BE2C (cell line): ENCODE data around the gene FAM151A.

Experiments used
- DNase-seq: peaks from one replicate; pipeline ENCODE4 v3.0.0-alpha.2; 2020
- H3K27me3 ChIP-seq: fragments of 250-450 bp; sonication (Bioruptor Pico); 2 replicates; pipeline ENCODE4 v1.5.1; 2020; ENCODE audit warnings: mild to moderate bottlenecking
- H3K36me3 ChIP-seq: fragments of 250-450 bp; sonication (Bioruptor Pico); 2 replicates; pipeline ENCODE4 v1.5.1; 2020; ENCODE audit warnings: mild to moderate bottlenecking
- H3K4me1 ChIP-seq: fragments of 250-450 bp; sonication (Bioruptor Pico); 2 replicates; pipeline ENCODE4 v1.5.1; 2020
- H3K4me3 ChIP-seq: 2 replicates; pipeline ENCODE4 v1.5.1; 2011; ENCODE audit warnings: low read depth, low read length
- H3K9me3 ChIP-seq: fragments of 250-450 bp; sonication (Bioruptor Pico); 2 replicates; pipeline ENCODE4 v1.5.1; 2020
- CTCF ChIP-seq: IDR thresholded peaks from 2 replicates; pipeline ENCODE4 v1.5.1; 2012; ENCODE audit warnings: mild to moderate bottlenecking, low read depth, low read length

Gene FAM151A

GRCh38 chr1:54600947-54601721 lies 22.2 kb downstream of the FAM151A start:
- no peaks in the 10 kb centered on the region for H3K27me3 ChIP-seq
- no peak for TF ChIP-seq CTCF
- no peaks in the 10 kb centered on the region for H3K4me1 ChIP-seq
- no peaks in the 10 kb centered on the region for H3K36me3 ChIP-seq
- H3K9me3 ChIP-seq, result no peaks in the 10 kb centered on the region
- DNase-seq, result no peak
- H3K4me3 ChIP-seq, result no peak overlapping the region

- no peak for DNase-seq
- H3K4me1 ChIP-seq, result no peaks in the 10 kb centered on the region
- TF ChIP-seq CTCF, result no peak
- no peaks in the 10 kb centered on the region for H3K36me3 ChIP-seq
- H3K4me3 ChIP-seq, result no peak overlapping the region
- H3K27me3 ChIP-seq, result no peaks in the 10 kb centered on the region
- no peaks in the 10 kb centered on the region for H3K9me3 ChIP-seq
Observed at GRCh38 chr1:54599211-54599823, 24.0 kb downstream of the FAM151A start.

GRCh38 chr1:54597455-54598030 lies 25.8 kb downstream of the FAM151A start:
- no peaks in the 10 kb centered on the region for H3K36me3 ChIP-seq
- H3K4me1 ChIP-seq, result no peaks in the 10 kb centered on the region
- no peaks in the 10 kb centered on the region for H3K27me3 ChIP-seq
- H3K4me3 ChIP-seq, result no peak overlapping the region
- TF ChIP-seq CTCF, result no peak
- no peaks in the 10 kb centered on the region for H3K9me3 ChIP-seq
- DNase-seq, result no peak

GRCh38 chr1:54596756-54597155 lies 26.6 kb downstream of the FAM151A start:
- Histone ChIP-seq H3K27me3 (no peaks in the 10 kb centered on the region), H3K4me1 (no peaks in the 10 kb centered on the region), H3K36me3 (no peaks in the 10 kb centered on the region), H3K9me3 (no peaks in the 10 kb centered on the region), H3K4me3 (no peak overlapping the region)
- no peak for TF ChIP-seq CTCF
- DNase-seq, result no peak

GRCh38 chr1:54595956-54596498 lies 27.3 kb downstream of the FAM151A start:
- no peaks in the 10 kb centered on the region for H3K36me3 ChIP-seq
- no peak for TF ChIP-seq CTCF
- no peaks in the 10 kb centered on the region for H3K9me3 ChIP-seq
- no peak overlapping the region for H3K4me3 ChIP-seq
- no peak for DNase-seq
- H3K4me1 ChIP-seq, result no peaks in the 10 kb centered on the region
- no peaks in the 10 kb centered on the region for H3K27me3 ChIP-seq

- H3K4me3 ChIP-seq, result no peak overlapping the region
- H3K36me3 ChIP-seq, result no peaks in the 10 kb centered on the region
- H3K27me3 ChIP-seq, result no peaks in the 10 kb centered on the region
- no peak for DNase-seq
- no peaks in the 10 kb centered on the region for H3K9me3 ChIP-seq
- TF ChIP-seq CTCF, result no peak
- no peaks in the 10 kb centered on the region for H3K4me1 ChIP-seq
Observed at GRCh38 chr1:54594463-54594862, 28.9 kb downstream of the FAM151A start.
